Esophagus muscularis mucosa (tissue), 4 donors: ENCODE results near the gene TMEM59L.

Source experiments
- EP300 ChIP-seq: sonication (generic); formaldehyde crosslinking; IDR thresholded peaks from one replicate; pipeline ENCODE4 v1.6.1; 2017; ENCODE audit warnings: antibody characterized with exemption
- POLR2A ChIP-seq: fragments of 450-650 bp; IDR thresholded peaks from one replicate; pipeline ENCODE4 v1.6.1; 2017; ENCODE audit warnings: antibody characterized with exemption, moderate library complexity, mild to moderate bottlenecking, low read depth
- POLR2AphosphoS5 ChIP-seq, 2 donors: sonication (generic); formaldehyde crosslinking; IDR thresholded peaks; one replicate each; pipeline ENCODE4 v1.6.1; 2017; ENCODE audit warnings: antibody characterized with exemption in 2 of 2
- TF ChIP-seq, protein P1 (sequence below), 3 experiments: fragments of 200-600 bp in 2 of 3; fragments of 450-650 bp in 1 of 3; sonication (generic) in 2 of 3; IDR thresholded peaks; one replicate each; pipeline ENCODE4 v1.5.1; 2017 to 2019; ENCODE audit warnings: antibody characterized with exemption in 3 of 3, mild to moderate bottlenecking in 2 of 3, moderate library complexity in 1 of 3

DNA sequence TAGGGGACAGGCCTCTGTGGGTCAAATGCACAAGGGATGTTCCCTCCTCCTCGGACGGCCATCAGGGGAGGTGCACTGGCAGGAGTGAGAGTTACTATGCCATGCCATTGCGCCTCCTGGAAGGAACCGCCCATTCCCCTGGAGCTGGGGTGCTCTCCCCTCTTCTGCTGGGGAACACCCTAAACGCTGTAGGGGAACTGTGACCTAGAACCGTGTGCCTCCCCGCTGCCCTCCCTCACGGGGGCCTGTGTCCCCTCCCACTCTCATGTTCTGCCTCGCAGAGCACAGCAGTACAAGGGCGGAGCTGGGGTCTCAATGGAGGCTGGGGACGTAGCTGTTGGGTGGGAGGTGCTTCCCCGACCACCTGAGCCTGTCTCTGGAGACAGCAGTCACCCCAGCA is 53.6 kb downstream of the TMEM59L start:
- TF ChIP-seq POLR2A (no peak), POLR2AphosphoS5 (IDR thresholded peaks at IDR 0.05) (no peak), EP300 (no peak)
- TF ChIP-seq, protein P1, sequence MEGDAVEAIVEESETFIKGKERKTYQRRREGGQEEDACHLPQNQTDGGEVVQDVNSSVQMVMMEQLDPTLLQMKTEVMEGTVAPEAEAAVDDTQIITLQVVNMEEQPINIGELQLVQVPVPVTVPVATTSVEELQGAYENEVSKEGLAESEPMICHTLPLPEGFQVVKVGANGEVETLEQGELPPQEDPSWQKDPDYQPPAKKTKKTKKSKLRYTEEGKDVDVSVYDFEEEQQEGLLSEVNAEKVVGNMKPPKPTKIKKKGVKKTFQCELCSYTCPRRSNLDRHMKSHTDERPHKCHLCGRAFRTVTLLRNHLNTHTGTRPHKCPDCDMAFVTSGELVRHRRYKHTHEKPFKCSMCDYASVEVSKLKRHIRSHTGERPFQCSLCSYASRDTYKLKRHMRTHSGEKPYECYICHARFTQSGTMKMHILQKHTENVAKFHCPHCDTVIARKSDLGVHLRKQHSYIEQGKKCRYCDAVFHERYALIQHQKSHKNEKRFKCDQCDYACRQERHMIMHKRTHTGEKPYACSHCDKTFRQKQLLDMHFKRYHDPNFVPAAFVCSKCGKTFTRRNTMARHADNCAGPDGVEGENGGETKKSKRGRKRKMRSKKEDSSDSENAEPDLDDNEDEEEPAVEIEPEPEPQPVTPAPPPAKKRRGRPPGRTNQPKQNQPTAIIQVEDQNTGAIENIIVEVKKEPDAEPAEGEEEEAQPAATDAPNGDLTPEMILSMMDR (IDR thresholded peaks at IDR 0.05): no peak
